ENCODE measurements around the gene FOXP2. TPM values are rescaled to one million over a fixed set of nuclear protein-coding genes. Genes with fewer than 3 reads are reported as not detected.

Gene FOXP2
- total and polyA plus RNA-seq, 4 donors, result 1.2 to 7.4 (median 5.7) TPM

GRCh38 chr7:114691605-114692004 is 277.0 kb downstream of the FOXP2 start:
- no peak overlapping the region for H3K9ac ChIP-seq (ENCODE audit: low read depth in 1 of 2, low read length in 2 of 2)
- TF ChIP-seq, protein P1, sequence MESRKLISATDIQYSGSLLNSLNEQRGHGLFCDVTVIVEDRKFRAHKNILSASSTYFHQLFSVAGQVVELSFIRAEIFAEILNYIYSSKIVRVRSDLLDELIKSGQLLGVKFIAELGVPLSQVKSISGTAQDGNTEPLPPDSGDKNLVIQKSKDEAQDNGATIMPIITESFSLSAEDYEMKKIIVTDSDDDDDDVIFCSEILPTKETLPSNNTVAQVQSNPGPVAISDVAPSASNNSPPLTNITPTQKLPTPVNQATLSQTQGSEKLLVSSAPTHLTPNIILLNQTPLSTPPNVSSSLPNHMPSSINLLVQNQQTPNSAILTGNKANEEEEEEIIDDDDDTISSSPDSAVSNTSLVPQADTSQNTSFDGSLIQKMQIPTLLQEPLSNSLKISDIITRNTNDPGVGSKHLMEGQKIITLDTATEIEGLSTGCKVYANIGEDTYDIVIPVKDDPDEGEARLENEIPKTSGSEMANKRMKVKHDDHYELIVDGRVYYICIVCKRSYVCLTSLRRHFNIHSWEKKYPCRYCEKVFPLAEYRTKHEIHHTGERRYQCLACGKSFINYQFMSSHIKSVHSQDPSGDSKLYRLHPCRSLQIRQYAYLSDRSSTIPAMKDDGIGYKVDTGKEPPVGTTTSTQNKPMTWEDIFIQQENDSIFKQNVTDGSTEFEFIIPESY (IDR thresholded peaks at IDR 0.05), result no peak
- TF ChIP-seq NR2F2 (IDR thresholded peaks at IDR 0.05), result no peak
- no peak for TF ChIP-seq SP1 (IDR thresholded peaks at IDR 0.05)
- TF ChIP-seq, protein P2, sequence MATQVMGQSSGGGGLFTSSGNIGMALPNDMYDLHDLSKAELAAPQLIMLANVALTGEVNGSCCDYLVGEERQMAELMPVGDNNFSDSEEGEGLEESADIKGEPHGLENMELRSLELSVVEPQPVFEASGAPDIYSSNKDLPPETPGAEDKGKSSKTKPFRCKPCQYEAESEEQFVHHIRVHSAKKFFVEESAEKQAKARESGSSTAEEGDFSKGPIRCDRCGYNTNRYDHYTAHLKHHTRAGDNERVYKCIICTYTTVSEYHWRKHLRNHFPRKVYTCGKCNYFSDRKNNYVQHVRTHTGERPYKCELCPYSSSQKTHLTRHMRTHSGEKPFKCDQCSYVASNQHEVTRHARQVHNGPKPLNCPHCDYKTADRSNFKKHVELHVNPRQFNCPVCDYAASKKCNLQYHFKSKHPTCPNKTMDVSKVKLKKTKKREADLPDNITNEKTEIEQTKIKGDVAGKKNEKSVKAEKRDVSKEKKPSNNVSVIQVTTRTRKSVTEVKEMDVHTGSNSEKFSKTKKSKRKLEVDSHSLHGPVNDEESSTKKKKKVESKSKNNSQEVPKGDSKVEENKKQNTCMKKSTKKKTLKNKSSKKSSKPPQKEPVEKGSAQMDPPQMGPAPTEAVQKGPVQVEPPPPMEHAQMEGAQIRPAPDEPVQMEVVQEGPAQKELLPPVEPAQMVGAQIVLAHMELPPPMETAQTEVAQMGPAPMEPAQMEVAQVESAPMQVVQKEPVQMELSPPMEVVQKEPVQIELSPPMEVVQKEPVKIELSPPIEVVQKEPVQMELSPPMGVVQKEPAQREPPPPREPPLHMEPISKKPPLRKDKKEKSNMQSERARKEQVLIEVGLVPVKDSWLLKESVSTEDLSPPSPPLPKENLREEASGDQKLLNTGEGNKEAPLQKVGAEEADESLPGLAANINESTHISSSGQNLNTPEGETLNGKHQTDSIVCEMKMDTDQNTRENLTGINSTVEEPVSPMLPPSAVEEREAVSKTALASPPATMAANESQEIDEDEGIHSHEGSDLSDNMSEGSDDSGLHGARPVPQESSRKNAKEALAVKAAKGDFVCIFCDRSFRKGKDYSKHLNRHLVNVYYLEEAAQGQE (IDR thresholded peaks at IDR 0.05), result no peak
- TF ChIP-seq CTCF (IDR thresholded peaks at IDR 0.05; ENCODE audit: low read depth, low read length, missing input control), result no peak
- TF ChIP-seq GABPA (IDR thresholded peaks at IDR 0.05 in 1 of 2, conservative IDR thresholded peaks at IDR 0.05 in 1 of 2), result no peak
- TF ChIP-seq FOXA1 (IDR thresholded peaks at IDR 0.05), result no peak
- TF ChIP-seq JUND (IDR thresholded peaks at IDR 0.05), result no peak
- no peak for TF ChIP-seq YY1 (IDR thresholded peaks at IDR 0.05)
- no peak for TF ChIP-seq HNF4A (conservative IDR thresholded peaks at IDR 0.05)
- no peak for TF ChIP-seq EGR1 (IDR thresholded peaks at IDR 0.05; ENCODE audit: low read depth in 2 of 2)
- no peak for TF ChIP-seq HNF4G (IDR thresholded peaks at IDR 0.05)
- no peaks in the 10 kb centered on the region for H3K27me3 ChIP-seq (ENCODE audit: control insufficient read depth in 4 of 4, insufficient read depth in 4 of 4, low read length in 3 of 4)
- peaks cover 0 to 10% (median 4%) of the 10 kb centered on the region in 4 donors for H3K36me3 ChIP-seq (ENCODE audit: control insufficient read depth in 4 of 4, insufficient read depth in 3 of 4, low read depth in 1 of 4, low read length in 3 of 4)
- 94% methylated on average over 6 of the region's 6 CpGs for WGBS
- H3K9me3 ChIP-seq (ENCODE audit: control insufficient read depth in 4 of 4, low read length in 3 of 4), result no peaks in the 10 kb centered on the region
- H3K4me1 ChIP-seq (ENCODE audit: control insufficient read depth in 4 of 4, insufficient read depth in 4 of 4, low read length in 3 of 4), result peaks cover 0 to 1% (median 0%) of the 10 kb centered on the region in 4 donors
- H3K4me3 ChIP-seq (ENCODE audit: low read depth in 1 of 3, low read length in 3 of 3), result no peak overlapping the region
- DNase-seq (ENCODE audit: low spot score), result no peak
- no peak overlapping the region for H3K27ac ChIP-seq (ENCODE audit: low read depth in 1 of 2, low read length in 2 of 2)

GRCh38 chr7:114695182-114695581 is 280.6 kb downstream of the FOXP2 start:
- no peak overlapping the region for H3K4me3 ChIP-seq (ENCODE audit: low read depth in 1 of 3, low read length in 3 of 3)
- DNase-seq (ENCODE audit: low spot score), result no peak
- H3K9ac ChIP-seq (ENCODE audit: low read depth in 1 of 2, low read length in 2 of 2), result no peak overlapping the region
- peaks cover 0 to 1% (median 0%) of the 10 kb centered on the region in 4 donors for H3K4me1 ChIP-seq (ENCODE audit: control insufficient read depth in 4 of 4, insufficient read depth in 4 of 4, low read length in 3 of 4)
- WGBS, result 96% methylated on average over 4 of the region's 4 CpGs
- no peak overlapping the region for H3K27ac ChIP-seq (ENCODE audit: low read depth in 1 of 2, low read length in 2 of 2)
- H3K9me3 ChIP-seq (ENCODE audit: control insufficient read depth in 4 of 4, low read length in 3 of 4), result no peaks in the 10 kb centered on the region
- H3K27me3 ChIP-seq (ENCODE audit: control insufficient read depth in 4 of 4, insufficient read depth in 4 of 4, low read length in 3 of 4), result no peaks in the 10 kb centered on the region
- peaks cover 0 to 9% (median 2%) of the 10 kb centered on the region in 4 donors for H3K36me3 ChIP-seq (ENCODE audit: control insufficient read depth in 4 of 4, insufficient read depth in 3 of 4, low read depth in 1 of 4, low read length in 3 of 4)
- TF ChIP-seq EGR1 (IDR thresholded peaks at IDR 0.05; ENCODE audit: low read depth in 2 of 2), result no peak
- no peak for TF ChIP-seq JUND (IDR thresholded peaks at IDR 0.05)
- no peak for TF ChIP-seq YY1 (IDR thresholded peaks at IDR 0.05)
- no peak for TF ChIP-seq GABPA (IDR thresholded peaks at IDR 0.05 in 1 of 2, conservative IDR thresholded peaks at IDR 0.05 in 1 of 2)
- TF ChIP-seq FOXA1 (IDR thresholded peaks at IDR 0.05), result no peak
- no peak for TF ChIP-seq HNF4A (conservative IDR thresholded peaks at IDR 0.05)
- TF ChIP-seq CTCF (IDR thresholded peaks at IDR 0.05; ENCODE audit: low read depth, low read length, missing input control), result no peak
- TF ChIP-seq, protein P2 (IDR thresholded peaks at IDR 0.05), result no peak
- TF ChIP-seq, protein P1 (IDR thresholded peaks at IDR 0.05), result no peak
- no peak for TF ChIP-seq RXRA (IDR thresholded peaks at IDR 0.05)
- TF ChIP-seq TAF1 (conservative IDR thresholded peaks at IDR 0.05), result no peak
- TF ChIP-seq NR2F2 (IDR thresholded peaks at IDR 0.05), result no peak
- TF ChIP-seq RAD21 (IDR thresholded peaks at IDR 0.05), result no peak
- no peak for TF ChIP-seq SP1 (IDR thresholded peaks at IDR 0.05)
